Ureter (tissue), 1 donor: ENCODE results near the gene PNPLA1. TPM values are rescaled to one million over a fixed set of nuclear protein-coding genes. Genes with fewer than 3 reads are reported as not detected.

Source experiments
- DNase-seq: peaks from one replicate; pipeline ENCODE4 v3.0.0-alpha.2; 2020; ENCODE audit warnings: low spot score
- total RNA-seq: library from RNA; stranded (reverse); gene quantifications from one replicate; pipeline ENCODE4 v1.2.4, GENCODE V29; 2023
- donor health status: DM: yes; HTN: yes; CAD: no.

Gene PNPLA1
- total RNA-seq, 1 donor from 2014 or later: 0.21 TPM

DNA sequence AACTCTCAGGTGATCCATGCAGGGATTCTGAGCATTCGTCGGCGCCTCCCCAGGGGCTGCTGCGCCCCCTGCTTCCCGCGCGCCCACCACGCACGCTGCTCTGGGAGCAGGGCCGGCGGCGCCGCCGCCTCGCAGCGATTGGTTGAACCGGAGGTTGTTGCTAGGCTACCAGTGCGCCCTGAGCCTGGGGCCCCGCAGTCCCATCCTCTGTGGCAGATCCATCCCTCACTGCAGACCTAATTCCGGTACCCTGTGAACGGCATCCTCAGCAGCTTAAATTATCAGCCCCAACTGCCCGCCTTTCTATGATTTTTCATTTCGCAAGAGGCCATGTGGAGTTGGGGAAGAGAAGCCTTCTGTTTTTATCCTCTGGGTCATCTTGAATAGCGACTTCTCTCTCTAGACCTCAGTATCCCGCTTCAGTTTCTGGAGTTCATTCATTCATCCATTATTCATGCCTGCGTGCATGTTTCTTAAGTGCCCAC is 15.4 kb downstream of the PNPLA1 start:
- DNase-seq: no peak

DNA sequence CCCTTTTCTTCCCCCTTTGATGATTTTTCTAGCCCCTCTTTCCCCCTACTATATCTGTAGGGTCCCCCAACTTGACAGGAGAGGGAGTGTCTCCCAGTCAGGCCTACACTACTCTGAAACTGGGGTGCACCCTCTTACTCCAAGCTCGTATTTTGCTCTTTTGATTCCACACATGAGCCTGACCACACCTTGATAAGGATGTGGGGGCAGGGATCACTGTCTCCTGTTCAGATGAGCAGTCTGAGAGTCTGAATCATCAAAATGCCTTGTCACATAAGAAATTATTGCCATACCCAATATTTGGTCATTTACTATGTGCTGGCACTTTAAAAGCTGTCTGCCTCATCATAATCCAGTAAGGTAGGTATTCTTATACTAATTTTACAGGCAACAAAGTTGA is 15.9 kb downstream of the PNPLA1 start:
- no peak for DNase-seq

- no peak for DNase-seq
These were observed 17.0 kb downstream of the PNPLA1 start for GRCh38 chr6:36286858-36287257.

- no peak for DNase-seq
These were observed 19.5 kb downstream of the PNPLA1 start for GRCh38 chr6:36289281-36289878.

- DNase-seq: no peak
These were observed 21.1 kb downstream of the PNPLA1 start for GRCh38 chr6:36290668-36291620.

DNA sequence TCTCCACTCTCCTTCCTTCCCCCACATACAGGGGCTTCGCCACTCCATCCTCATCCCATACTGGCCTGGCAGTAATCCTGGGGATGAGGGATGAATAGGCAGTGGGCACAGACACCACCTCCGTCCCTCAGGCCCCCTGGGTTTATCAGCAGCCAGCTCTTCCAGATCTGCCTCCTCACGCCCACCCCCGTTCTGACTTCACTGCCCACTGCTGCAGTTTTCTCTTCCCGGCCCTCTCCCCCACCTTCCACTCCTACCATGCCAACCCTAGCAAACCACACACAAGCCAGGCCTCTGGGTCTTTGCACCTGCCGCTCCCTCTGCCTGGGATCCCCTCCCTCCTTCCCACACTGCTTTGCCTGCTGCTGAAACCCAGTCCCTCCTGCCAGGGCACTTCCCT is 22.3 kb downstream of the PNPLA1 start:
- no peak for DNase-seq

GRCh38 chr6:36296240-36296639 is 26.4 kb downstream of the PNPLA1 start:
- no peak for DNase-seq

- no peak for DNase-seq
These were observed 27.2 kb downstream of the PNPLA1 start for GRCh38 chr6:36297051-36297450.

DNA sequence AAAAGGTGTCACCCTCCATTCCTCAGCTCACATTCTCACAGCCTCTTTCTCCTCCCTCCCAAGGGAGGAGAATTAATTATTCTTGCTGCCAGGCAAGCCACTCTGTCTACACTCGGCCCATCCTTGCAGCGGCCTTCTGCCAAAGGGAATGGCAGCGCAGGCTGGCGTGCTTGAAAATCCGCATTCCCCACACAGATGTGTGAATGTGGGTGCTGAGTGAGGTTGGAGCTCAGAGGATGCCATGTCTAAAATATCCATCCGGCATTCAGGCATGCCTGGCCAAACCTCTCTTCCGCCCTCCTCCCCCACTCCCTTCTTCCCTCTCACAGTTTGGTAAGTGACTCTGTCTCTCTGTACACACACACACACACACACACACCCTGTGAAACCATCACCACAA is 27.7 kb downstream of the PNPLA1 start:
- DNase-seq: no peak

DNA sequence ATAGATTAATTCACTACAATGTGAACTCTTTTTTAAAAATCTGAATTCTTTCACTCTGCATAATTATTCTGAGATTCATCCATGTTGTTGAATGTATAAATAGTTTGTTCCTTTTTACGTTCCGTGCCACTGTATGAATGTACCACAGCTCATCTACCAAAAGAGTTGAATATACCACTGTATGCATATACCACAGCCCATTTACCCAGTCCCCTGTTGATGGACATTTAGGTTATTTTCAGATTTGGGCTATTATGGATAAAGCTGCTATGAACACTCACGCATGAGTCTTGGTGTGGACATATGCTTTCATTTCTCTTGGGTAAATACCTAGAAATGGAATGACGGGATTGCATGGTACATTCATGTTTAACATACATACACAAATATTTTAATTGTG is 28.2 kb downstream of the PNPLA1 start:
- no peak for DNase-seq

- no peak for DNase-seq
These were observed 31.3 kb downstream of the PNPLA1 start for GRCh38 chr6:36301085-36301658.

DNA sequence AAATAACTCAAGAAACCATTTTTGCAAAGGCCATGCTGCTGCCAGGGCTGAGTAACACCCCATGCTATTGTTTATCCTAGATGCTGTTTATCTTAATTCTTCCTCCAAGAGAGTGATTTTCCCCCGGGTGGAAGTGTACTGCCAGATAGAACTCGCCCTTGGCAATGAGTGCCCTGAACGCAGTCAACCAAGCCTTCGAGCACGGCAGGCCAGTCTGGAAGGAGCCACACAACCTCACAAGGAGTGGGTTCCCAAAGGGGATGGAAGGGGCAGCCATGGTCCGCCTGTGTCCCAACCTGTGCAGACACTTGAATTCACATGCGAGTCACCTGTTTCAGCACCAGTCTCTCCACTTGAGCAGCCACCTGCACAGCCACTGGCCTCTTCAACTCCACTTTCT is 31.9 kb downstream of the PNPLA1 start:
- DNase-seq: no peak

- peak; percentile 90 for DNase-seq
These were observed 32.5 kb downstream of the PNPLA1 start for GRCh38 chr6:36302227-36302976.

- no peak for DNase-seq
These were observed 36.0 kb downstream of the PNPLA1 start for GRCh38 chr6:36305885-36306284.

DNA sequence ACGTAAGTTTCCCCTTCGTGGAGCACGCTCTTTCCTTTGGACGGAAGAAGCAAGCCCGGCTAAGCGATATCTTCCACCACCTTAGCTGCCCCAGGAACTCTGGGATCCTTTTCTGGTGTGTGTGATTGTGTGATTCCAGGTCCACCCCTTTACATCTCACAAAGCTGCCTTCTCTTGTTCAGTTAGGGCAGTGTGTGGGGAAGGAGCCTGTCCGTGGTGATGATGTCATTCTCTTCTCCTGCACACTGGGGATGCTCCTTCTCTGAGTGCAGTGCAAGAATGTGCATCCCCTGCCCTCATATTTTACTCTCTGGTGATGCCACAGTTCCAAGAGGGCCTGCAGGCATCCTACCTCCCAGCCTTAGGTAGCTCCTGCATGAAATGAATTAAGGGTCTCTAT is 36.5 kb downstream of the PNPLA1 start:
- no peak for DNase-seq

- DNase-seq: no peak
These were observed 38.7 kb downstream of the PNPLA1 start for GRCh38 chr6:36308514-36308913.

GRCh38 chr6:36309203-36309602 is 39.3 kb downstream of the PNPLA1 start:
- no peak for DNase-seq

DNA sequence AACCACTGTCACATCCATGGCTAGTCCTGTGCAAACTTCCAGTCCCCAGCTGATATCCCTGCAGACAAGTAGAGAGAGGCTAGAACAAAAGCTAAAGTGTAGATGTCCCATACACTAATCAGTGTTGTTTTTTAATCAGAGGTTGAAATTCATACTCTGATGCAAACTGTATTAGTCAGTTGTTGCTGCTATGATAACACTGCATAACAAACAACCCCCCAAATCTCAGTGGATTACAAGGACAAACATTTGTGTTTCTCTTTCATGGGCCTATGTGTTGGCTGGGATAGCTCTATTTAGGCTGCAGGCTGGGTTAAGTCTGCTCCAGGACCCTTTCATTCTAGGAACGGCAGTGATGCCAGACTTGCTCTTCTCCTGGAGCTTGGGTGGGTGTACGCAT is 40.0 kb downstream of the PNPLA1 start:
- DNase-seq: no peak

- DNase-seq: no peak
These were observed 43.2 kb downstream of the PNPLA1 start for GRCh38 chr6:36312854-36313648.

DNA sequence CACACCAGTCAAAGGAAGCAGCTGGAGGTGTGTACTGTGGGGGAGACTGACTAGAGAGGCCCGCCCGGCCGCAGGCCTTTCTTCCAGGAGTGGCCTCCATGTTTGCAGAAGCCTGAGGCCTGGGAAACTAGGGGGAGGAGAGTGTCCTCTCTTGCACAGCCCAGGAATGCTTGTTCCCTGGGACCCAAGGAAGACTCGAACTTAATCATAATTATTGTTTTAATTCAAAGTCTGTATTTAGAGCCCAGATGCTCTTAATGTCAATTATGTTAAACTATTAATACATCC is 43.7 kb downstream of the PNPLA1 start:
- no peak for DNase-seq

GRCh38 chr6:36314221-36315014 is 44.6 kb downstream of the PNPLA1 start:
- no peak for DNase-seq
